Activated CD8-positive, alpha-beta T cell treated with anti-CD3 and anti-CD28 coated beads for 36 hours (primary cell): Measurements from ENCODE around the gene TAF1C. TPM values are rescaled to one million over a fixed set of nuclear protein-coding genes. Genes with fewer than 3 reads are reported as not detected.
"Not testable (repeated sequence)": the region's sequence is repeated elsewhere in the genome, so short reads cannot be mapped to it uniquely, and the experiment has no call there.

ENCODE experiments used
- ATAC-seq: fragments of 200-7000 bp; cut with Tn5 transposase; one replicate; pipeline ENCODE4 v1.10.0; 2021; ENCODE audit warnings: mild to moderate bottlenecking, moderate library complexity
- CTCF ChIA-PET: fragments of 350-600 bp; sonication (Branson Sonifier 250); formaldehyde crosslinking; loops from one replicate; lab custom pipeline; 2021; ENCODE audit warnings: antibody characterized with exemption; lab: Charles Lee
- POLR2A ChIA-PET: fragments of 350-600 bp; sonication (Branson Sonifier 250); formaldehyde crosslinking; loops from one replicate; lab custom pipeline; 2021; ENCODE audit warnings: antibody characterized with exemption; lab: Charles Lee
- DNase-seq: peaks from one replicate; pipeline ENCODE4 v3.0.0-alpha.2; 2020
- H3K27ac Mint-ChIP-seq: one replicate; pipeline ENCODE4 v1.8.0; 2021; ENCODE audit warnings: mild to moderate bottlenecking, mixed read lengths
- H3K27me3 Mint-ChIP-seq: one replicate; pipeline ENCODE4 v1.8.0; 2021; ENCODE audit warnings: mixed read lengths
- H3K36me3 Mint-ChIP-seq: one replicate; pipeline ENCODE4 v1.8.0; 2021; ENCODE audit warnings: low read depth, mixed read lengths
- H3K4me1 Mint-ChIP-seq: one replicate; pipeline ENCODE4 v1.8.0; 2021; ENCODE audit warnings: low read depth, mixed read lengths
- H3K4me3 Mint-ChIP-seq: one replicate; pipeline ENCODE4 v1.8.0; 2021; ENCODE audit warnings: mild to moderate bottlenecking, moderate library complexity, mixed read lengths
- H3K9me3 Mint-ChIP-seq: one replicate; pipeline ENCODE4 v1.8.0; 2021; ENCODE audit warnings: mixed read lengths
- CTCF ChIP-seq: fragments of 200-600 bp; IDR thresholded peaks from one replicate; pipeline ENCODE4 v1.8.0; 2022; ENCODE audit warnings: antibody characterized with exemption, mild to moderate bottlenecking
- intact Hi-C: fragments of 100-400 bp; cut with micrococcal nuclease; formaldehyde crosslinking; loops from one replicate; pipeline ENCODE4 v1.10.0; 2022
- total RNA-seq, 2 experiments: library from RNA; stranded (reverse); gene quantifications; one replicate each; pipeline ENCODE4 v1.2.3, GENCODE V29; 2021

Gene TAF1C
- total RNA-seq, 2 experiments from 2014 or later: 59.3 to 62.6 TPM

DNA sequence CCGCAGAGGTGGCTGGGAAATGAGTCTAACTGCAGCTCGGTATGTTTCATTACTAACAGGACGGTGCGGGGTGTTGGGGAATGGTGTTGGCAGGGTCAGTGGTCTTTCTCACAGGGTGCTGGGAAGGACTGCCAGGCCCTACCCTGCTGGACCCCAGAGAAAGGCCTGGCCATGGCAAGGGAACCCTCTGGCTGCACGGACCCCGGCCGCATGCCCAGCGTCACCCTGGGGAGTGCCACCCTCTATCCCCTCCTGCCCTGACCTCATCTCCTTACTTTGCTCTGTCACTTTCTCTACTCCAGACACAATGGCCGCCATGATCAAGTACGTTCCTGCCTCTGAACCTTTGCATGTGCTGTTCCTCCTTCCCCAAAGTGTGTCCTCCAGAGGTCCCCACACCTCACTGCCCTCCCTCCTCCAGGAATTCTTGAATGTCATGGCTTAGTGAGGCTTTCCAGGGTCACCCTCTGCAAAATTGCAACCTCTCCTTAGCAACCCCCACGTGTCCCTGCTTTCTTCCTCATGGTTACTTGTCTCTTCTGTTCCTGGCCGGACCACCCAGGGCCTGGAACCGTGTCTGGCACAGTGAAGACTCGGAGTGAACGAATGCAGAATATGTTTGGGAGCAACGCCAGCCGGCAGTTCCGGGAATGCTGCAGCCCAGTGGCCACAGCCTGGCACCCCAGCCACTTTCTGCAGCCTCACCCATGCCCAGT is 19.3 kb upstream of the TAF1C start:
- ChIA-PET POLR2A (no interaction called here), CTCF (no interaction called here)
- no peak for DNase-seq
- Mint-ChIP-seq H3K4me3 (no peak overlapping the region), H3K27ac (no peak overlapping the region), H3K27me3 (no peaks in the 10 kb centered on the region), H3K9me3 (no peaks in the 10 kb centered on the region), H3K4me1 (peaks cover 2% of the 10 kb centered on the region), H3K36me3 (no peaks in the 10 kb centered on the region)
- TF ChIP-seq CTCF: no peak
- ATAC-seq: no peak
- intact Hi-C loops: no loop called here

- H3K27me3 Mint-ChIP-seq, H3K36me3 Mint-ChIP-seq, POLR2A ChIA-PET, H3K4me1 Mint-ChIP-seq, intact Hi-C loops, H3K27ac Mint-ChIP-seq, H3K9me3 Mint-ChIP-seq, ATAC-seq, DNase-seq, H3K4me3 Mint-ChIP-seq: not testable (repeated sequence)
- CTCF ChIA-PET: interaction anchor here (1.4 kb wide), 1 partner anchor 30 kb away, joined by 4 read pairs; no protein-coding TSS in a partner anchor
These were observed 18.3 kb upstream of the TAF1C start for GRCh38 chr16:84205123-84205522.

- intact Hi-C loops, ATAC-seq, H3K27me3 Mint-ChIP-seq, H3K4me1 Mint-ChIP-seq, H3K36me3 Mint-ChIP-seq, H3K9me3 Mint-ChIP-seq, H3K27ac Mint-ChIP-seq, H3K4me3 Mint-ChIP-seq, DNase-seq, POLR2A ChIA-PET: not testable (repeated sequence)
- CTCF ChIA-PET: interaction anchor here (1.4 to 1.6 kb wide), 3 partner anchors 29 to 278 kb away, joined by 3 to 4 read pairs (median 4); no protein-coding TSS in a partner anchor
These were observed 17.7 kb upstream of the TAF1C start for GRCh38 chr16:84204551-84204950.

DNA sequence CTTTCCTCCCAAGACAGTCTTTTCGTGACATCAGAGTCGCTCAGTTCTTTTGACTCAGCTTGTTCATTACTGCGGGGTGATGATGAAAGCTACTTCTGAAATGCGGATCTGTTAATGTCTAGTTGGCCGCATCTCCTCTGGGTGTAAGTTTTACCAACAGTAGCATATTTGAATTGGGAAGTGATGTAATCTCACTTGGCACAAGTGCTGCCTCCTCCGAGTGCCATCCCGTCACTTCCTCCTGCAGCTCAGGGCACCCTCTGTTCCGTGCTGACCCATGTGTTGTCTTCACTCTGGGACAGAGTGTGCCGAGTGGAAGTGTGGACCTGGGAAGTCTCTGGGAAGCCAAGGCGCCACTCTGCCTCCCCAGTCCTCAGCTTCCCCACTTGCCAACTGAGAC is 13.0 kb upstream of the TAF1C start:
- no peak for TF ChIP-seq CTCF
- DNase-seq (no peak), ATAC-seq (no peak)
- H3K36me3 Mint-ChIP-seq: no peaks in the 10 kb centered on the region
- ChIA-PET CTCF (no interaction called here), POLR2A (no interaction called here)
- H3K27ac Mint-ChIP-seq: no peak overlapping the region
- H3K9me3 Mint-ChIP-seq: no peaks in the 10 kb centered on the region
- no peak overlapping the region for H3K4me3 Mint-ChIP-seq
- no peaks in the 10 kb centered on the region for H3K4me1 Mint-ChIP-seq
- H3K27me3 Mint-ChIP-seq: no peaks in the 10 kb centered on the region
- intact Hi-C loops: no loop called here

DNA sequence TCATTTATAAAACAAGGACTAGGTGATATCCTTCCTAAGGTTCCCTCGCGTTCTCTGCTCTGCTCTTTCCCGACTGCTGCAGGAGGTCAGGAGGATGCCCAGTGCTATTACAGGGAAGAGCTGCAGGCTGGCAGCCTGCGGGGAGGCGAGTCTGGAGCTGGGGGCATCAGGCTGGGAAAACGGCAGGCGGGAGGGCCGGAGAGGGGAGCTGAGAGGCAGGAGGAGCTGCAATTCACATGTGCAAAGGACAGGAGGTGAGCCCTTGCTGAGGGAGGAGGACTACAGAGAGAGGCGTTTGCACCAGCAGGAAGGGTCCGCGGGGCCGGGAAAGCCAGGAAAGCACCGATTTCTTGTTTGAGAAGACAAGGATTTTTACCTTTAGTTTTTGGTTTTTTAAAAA is 12.2 kb upstream of the TAF1C start:
- Mint-ChIP-seq H3K4me1 (peaks cover 5% of the 10 kb centered on the region), H3K4me3 (no peak overlapping the region), H3K27ac (no peak overlapping the region), H3K9me3 (no peaks in the 10 kb centered on the region), H3K36me3 (no peaks in the 10 kb centered on the region), H3K27me3 (no peaks in the 10 kb centered on the region)
- ChIA-PET POLR2A (no interaction called here), CTCF (no interaction called here)
- no peak for DNase-seq
- TF ChIP-seq CTCF: no peak
- ATAC-seq: no peak
- intact Hi-C loops: no loop called here

DNA sequence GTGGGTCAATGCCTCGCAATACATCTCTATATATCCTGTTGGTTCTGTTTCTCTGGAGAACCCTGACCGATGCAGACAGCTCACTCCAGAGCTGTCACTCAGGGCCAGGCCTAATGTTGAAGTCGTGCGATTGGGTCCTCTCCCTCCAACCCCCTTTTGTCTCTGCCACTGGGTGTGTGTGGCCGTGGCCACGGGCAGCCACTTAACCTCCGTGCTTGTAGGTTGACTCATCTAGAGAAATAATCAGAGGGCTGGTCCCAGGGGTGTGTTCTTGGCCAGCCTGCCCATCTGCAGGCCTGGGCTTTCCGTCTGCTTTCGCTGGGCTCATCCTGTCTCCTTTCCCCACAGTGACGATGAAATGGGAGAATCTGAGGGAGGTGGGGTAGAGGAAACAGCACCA is 11.5 kb upstream of the TAF1C start:
- Mint-ChIP-seq H3K27ac (no peak overlapping the region), H3K9me3 (no peaks in the 10 kb centered on the region), H3K4me1 (peaks cover 12% of the 10 kb centered on the region), H3K36me3 (no peaks in the 10 kb centered on the region), H3K27me3 (no peaks in the 10 kb centered on the region), H3K4me3 (no peak overlapping the region)
- CTCF ChIA-PET: no interaction called here
- ATAC-seq (no peak), DNase-seq (no peak)
- no peak for TF ChIP-seq CTCF
- POLR2A ChIA-PET: no interaction called here
- intact Hi-C loops: no loop called here
